ENCODE data around the gene KIF6. TPM values are rescaled to one million over a fixed set of nuclear protein-coding genes. Genes with fewer than 3 reads are reported as not detected.

The KIF6 gene
- total RNA-seq, 4 donors from 2014 or later: 0.26 to 1.8 (median 1.6) TPM; not detected in 1

GRCh38 chr6:39361657-39362486 lies 363.3 kb downstream of the KIF6 start:
- no peaks in the 10 kb centered on the region for H3K4me1 ChIP-seq
- intact Hi-C loops (cut with DNase I; ENCODE audit: low total_unique reads): no loop called here
- DNase-seq: peak; percentile 47 to 56
- no peak for TF ChIP-seq POLR2A (IDR thresholded peaks at IDR 0.05)
- TF ChIP-seq CTCF (IDR thresholded peaks at IDR 0.05): peak; percentile 54 to 76 (median 69)
- no peak overlapping the region for H3K4me3 ChIP-seq
- H3K9me3 ChIP-seq: no peaks in the 10 kb centered on the region
- H3K27ac ChIP-seq: no peak overlapping the region
- no peaks in the 10 kb centered on the region for H3K27me3 ChIP-seq
- no peaks in the 10 kb centered on the region for H3K36me3 ChIP-seq

GRCh38 chr6:39360378-39360777 lies 364.8 kb downstream of the KIF6 start:
- TF ChIP-seq CTCF (IDR thresholded peaks at IDR 0.05) (no peak), POLR2A (IDR thresholded peaks at IDR 0.05) (no peak)
- DNase-seq: no peak
- Histone ChIP-seq H3K27ac (no peak overlapping the region), H3K4me1 (no peaks in the 10 kb centered on the region), H3K36me3 (no peaks in the 10 kb centered on the region), H3K4me3 (no peak overlapping the region), H3K9me3 (no peaks in the 10 kb centered on the region), H3K27me3 (no peaks in the 10 kb centered on the region)
- intact Hi-C loops (cut with DNase I; ENCODE audit: low total_unique reads): no loop called here

GRCh38 chr6:39357998-39358686 lies 367.1 kb downstream of the KIF6 start:
- intact Hi-C loops (cut with DNase I; ENCODE audit: low total_unique reads): no loop called here
- no peaks in the 10 kb centered on the region for H3K36me3 ChIP-seq
- H3K4me3 ChIP-seq: no peak overlapping the region
- no peak for DNase-seq
- no peaks in the 10 kb centered on the region for H3K9me3 ChIP-seq
- TF ChIP-seq POLR2A (IDR thresholded peaks at IDR 0.05) (no peak), CTCF (IDR thresholded peaks at IDR 0.05) (no peak)
- H3K27ac ChIP-seq: no peak overlapping the region
- H3K27me3 ChIP-seq: no peaks in the 10 kb centered on the region
- H3K4me1 ChIP-seq: no peaks in the 10 kb centered on the region

GRCh38 chr6:39353698-39354315 lies 371.4 kb downstream of the KIF6 start:
- no peak for DNase-seq
- TF ChIP-seq CTCF (IDR thresholded peaks at IDR 0.05) (no peak), POLR2A (IDR thresholded peaks at IDR 0.05) (no peak)
- Histone ChIP-seq H3K27ac (no peak overlapping the region), H3K36me3 (no peaks in the 10 kb centered on the region), H3K9me3 (no peaks in the 10 kb centered on the region), H3K27me3 (no peaks in the 10 kb centered on the region), H3K4me3 (no peak overlapping the region), H3K4me1 (no peaks in the 10 kb centered on the region)
- intact Hi-C loops (cut with DNase I; ENCODE audit: low total_unique reads): no loop called here

Data from uterus (tissue), 4 donors.